Type B pancreatic cell (in vitro differentiated cells): ENCODE data around the gene MGAT5. TPM values are rescaled to one million over a fixed set of nuclear protein-coding genes. Genes with fewer than 3 reads are reported as not detected.

Experiments
- DNase-seq: peaks from one replicate; pipeline ENCODE4 v3.0.0; 2021; ENCODE audit warnings: mixed read lengths; ENCODE audit not compliant: unreplicated experiment; ENCODE audit errors: extremely low spot score
- H3K27ac Mint-ChIP-seq: 2 replicates; pipeline ENCODE4 v1.8.0; 2021; ENCODE audit warnings: mild to moderate bottlenecking, mixed read lengths
- H3K27me3 Mint-ChIP-seq: 2 replicates; pipeline ENCODE4 v1.8.0; 2021; ENCODE audit warnings: mixed read lengths
- H3K36me3 Mint-ChIP-seq: 2 replicates; pipeline ENCODE4 v1.8.0; 2021; ENCODE audit warnings: mixed read lengths
- H3K4me1 Mint-ChIP-seq: one replicate; pipeline ENCODE4 v1.8.0; 2021; ENCODE audit warnings: mixed read lengths; ENCODE audit not compliant: unreplicated experiment
- H3K4me3 Mint-ChIP-seq: 2 replicates; pipeline ENCODE4 v1.8.0; 2021; ENCODE audit warnings: mild to moderate bottlenecking, mixed read lengths
- H3K9me3 Mint-ChIP-seq: 2 replicates; pipeline ENCODE4 v1.8.0; 2021; ENCODE audit warnings: mixed read lengths
- CTCF ChIP-seq: fragments of 200-600 bp; sonication (generic); conservative IDR thresholded peaks from 2 replicates; pipeline ENCODE4 v1.5.0; 2021; ENCODE audit warnings: antibody characterized with exemption, mild to moderate bottlenecking
- total RNA-seq: library from RNA; stranded (reverse); gene quantifications from 2 replicates; pipeline ENCODE4 v1.2.1, GENCODE V29; 2021; ENCODE audit warnings: low replicate concordance

The MGAT5 gene
- total RNA-seq, 1 donor from 2014 or later: 37.2 TPM

- no peak overlapping the region for H3K4me3 Mint-ChIP-seq
- H3K9me3 Mint-ChIP-seq: no peaks in the 10 kb centered on the region
- H3K27ac Mint-ChIP-seq: no peak overlapping the region
- no peak for DNase-seq
- H3K36me3 Mint-ChIP-seq: no peaks in the 10 kb centered on the region
- H3K4me1 Mint-ChIP-seq: peaks cover 17% of the 10 kb centered on the region
- TF ChIP-seq CTCF: no peak
- no peaks in the 10 kb centered on the region for H3K27me3 Mint-ChIP-seq
These were observed 159.6 kb downstream of the MGAT5 start for GRCh38 chr2:134413430-134413829.

- no peak overlapping the region for H3K27ac Mint-ChIP-seq
- no peaks in the 10 kb centered on the region for H3K9me3 Mint-ChIP-seq
- DNase-seq: no peak
- no peaks in the 10 kb centered on the region for H3K36me3 Mint-ChIP-seq
- no peaks in the 10 kb centered on the region for H3K27me3 Mint-ChIP-seq
- H3K4me1 Mint-ChIP-seq: peaks cover 17% of the 10 kb centered on the region
- no peak overlapping the region for H3K4me3 Mint-ChIP-seq
- TF ChIP-seq CTCF: no peak
These were observed 160.0 kb downstream of the MGAT5 start for GRCh38 chr2:134413912-134414311.

- H3K4me3 Mint-ChIP-seq: no peak overlapping the region
- no peak for DNase-seq
- H3K27me3 Mint-ChIP-seq: no peaks in the 10 kb centered on the region
- TF ChIP-seq CTCF: no peak
- peaks cover 18% of the 10 kb centered on the region for H3K4me1 Mint-ChIP-seq
- H3K9me3 Mint-ChIP-seq: no peaks in the 10 kb centered on the region
- H3K36me3 Mint-ChIP-seq: no peaks in the 10 kb centered on the region
- H3K27ac Mint-ChIP-seq: no peak overlapping the region
These were observed 162.1 kb downstream of the MGAT5 start for GRCh38 chr2:134416018-134416417.

GRCh38 chr2:134416637-134417036 lies 162.8 kb downstream of the MGAT5 start:
- no peak for TF ChIP-seq CTCF
- peaks cover 13% of the 10 kb centered on the region for H3K4me1 Mint-ChIP-seq
- no peaks in the 10 kb centered on the region for H3K27me3 Mint-ChIP-seq
- H3K9me3 Mint-ChIP-seq: no peaks in the 10 kb centered on the region
- no peak overlapping the region for H3K4me3 Mint-ChIP-seq
- H3K36me3 Mint-ChIP-seq: no peaks in the 10 kb centered on the region
- DNase-seq: no peak
- no peak overlapping the region for H3K27ac Mint-ChIP-seq

GRCh38 chr2:134417968-134418582 lies 164.2 kb downstream of the MGAT5 start:
- TF ChIP-seq CTCF: no peak
- no peak overlapping the region for H3K4me3 Mint-ChIP-seq
- no peaks in the 10 kb centered on the region for H3K27me3 Mint-ChIP-seq
- H3K9me3 Mint-ChIP-seq: no peaks in the 10 kb centered on the region
- H3K27ac Mint-ChIP-seq: no peak overlapping the region
- no peak for DNase-seq
- H3K4me1 Mint-ChIP-seq: peaks cover 6% of the 10 kb centered on the region
- peaks cover 4% of the 10 kb centered on the region for H3K36me3 Mint-ChIP-seq

- peaks cover 17% of the 10 kb centered on the region for H3K36me3 Mint-ChIP-seq
- peaks cover 6% of the 10 kb centered on the region for H3K4me1 Mint-ChIP-seq
- H3K27me3 Mint-ChIP-seq: no peaks in the 10 kb centered on the region
- no peaks in the 10 kb centered on the region for H3K9me3 Mint-ChIP-seq
- no peak overlapping the region for H3K4me3 Mint-ChIP-seq
- no peak for DNase-seq
- no peak for TF ChIP-seq CTCF
- no peak overlapping the region for H3K27ac Mint-ChIP-seq
These were observed 166.4 kb downstream of the MGAT5 start for GRCh38 chr2:134420259-134420658.
